ENCODE measurements around the gene FRG2.
"Not testable (repeated sequence)": the region's sequence is repeated elsewhere in the genome, so short reads cannot be mapped to it uniquely, and the experiment has no call there.

Gene FRG2

DNA sequence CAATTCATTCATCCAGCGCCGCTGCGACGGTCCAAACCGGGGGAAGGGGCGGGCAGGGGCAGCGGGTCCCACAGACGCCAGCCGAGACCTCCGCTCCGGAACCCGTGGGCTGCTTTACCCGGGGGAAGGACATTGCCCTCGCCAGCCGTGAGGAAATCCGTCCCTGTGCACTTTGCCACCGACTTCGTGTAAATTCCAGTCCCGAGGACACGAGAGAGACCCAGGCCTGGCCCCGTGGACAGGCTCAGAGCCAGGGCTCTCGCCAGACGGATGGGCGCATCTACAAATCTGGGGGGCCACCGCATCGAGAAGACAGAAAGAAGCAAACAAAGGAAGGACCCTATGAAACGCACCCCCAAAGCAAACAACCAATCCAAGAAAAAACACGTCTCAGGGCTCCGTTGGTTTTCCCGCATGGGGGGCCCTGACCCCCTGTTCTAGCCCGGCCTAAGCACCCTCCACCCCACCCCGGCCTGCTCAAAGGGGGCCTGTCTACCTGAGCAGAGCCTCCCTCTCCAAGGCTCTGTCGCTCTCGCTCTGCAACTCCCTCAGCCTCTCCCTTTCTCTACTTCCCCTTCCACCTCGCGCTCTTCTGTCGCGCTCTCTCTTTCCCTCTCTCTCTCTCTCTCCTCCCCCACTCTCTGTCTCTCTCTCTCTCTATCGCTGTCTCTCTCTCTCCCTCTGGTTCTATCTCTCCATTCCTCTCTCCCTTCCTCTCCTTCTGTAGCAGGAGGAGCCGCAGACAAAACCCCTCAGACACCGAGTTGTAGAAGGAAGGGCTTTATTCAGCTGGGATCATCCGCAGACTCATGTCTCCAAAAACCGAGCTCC is 11.3 kb downstream of the FRG2 start:
- DNase-seq = no peak

DNA sequence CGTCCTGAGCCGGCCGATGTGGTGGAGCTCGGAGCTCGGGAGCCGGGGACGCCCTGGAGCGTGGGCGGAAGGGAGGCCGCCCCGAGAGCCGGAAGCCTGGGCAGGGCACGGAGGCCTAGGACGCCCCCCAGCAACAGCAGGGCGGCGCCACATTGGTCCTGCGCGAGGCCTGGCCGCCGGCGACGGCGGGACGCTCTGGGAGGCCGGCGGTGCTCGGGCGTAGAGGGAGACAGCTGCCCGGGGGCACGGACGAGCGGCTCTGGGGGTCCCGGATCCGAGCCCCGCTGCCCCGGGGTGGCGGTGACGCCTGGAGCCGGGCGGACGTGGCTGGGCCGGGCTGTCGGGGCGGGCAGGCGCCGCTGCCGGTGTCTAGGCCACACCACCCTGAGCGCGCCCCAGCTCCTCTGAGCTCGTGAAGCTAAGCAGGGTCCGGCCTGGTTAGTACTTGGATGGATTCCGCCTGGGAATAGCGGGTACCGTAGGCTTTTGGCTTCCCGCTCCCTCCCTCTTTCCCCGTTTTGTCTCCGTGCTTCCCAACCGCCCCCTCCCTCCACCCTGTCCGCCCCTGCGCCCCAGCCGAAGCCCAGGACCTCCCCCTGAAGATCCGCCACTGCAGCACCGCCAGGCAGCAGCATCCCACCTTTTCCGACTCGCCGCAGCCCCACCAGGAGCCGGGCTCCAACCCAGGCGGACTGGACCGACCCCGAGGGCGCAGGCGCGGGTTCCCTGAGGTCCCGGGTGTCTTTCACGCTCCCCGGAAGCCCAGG is 12.1 kb downstream of the FRG2 start:
- no peak for DNase-seq

- DNase-seq = not testable (repeated sequence)
These were observed 37.1 kb downstream of the FRG2 start for GRCh38 chr4:189989941-189990340.

GRCh38 chr4:189988877-189989431 is 38.1 kb downstream of the FRG2 start:
- DNase-seq = no peak

- DNase-seq = not testable (repeated sequence)
These were observed 41.3 kb downstream of the FRG2 start for GRCh38 chr4:189985651-189986243.

DNA sequence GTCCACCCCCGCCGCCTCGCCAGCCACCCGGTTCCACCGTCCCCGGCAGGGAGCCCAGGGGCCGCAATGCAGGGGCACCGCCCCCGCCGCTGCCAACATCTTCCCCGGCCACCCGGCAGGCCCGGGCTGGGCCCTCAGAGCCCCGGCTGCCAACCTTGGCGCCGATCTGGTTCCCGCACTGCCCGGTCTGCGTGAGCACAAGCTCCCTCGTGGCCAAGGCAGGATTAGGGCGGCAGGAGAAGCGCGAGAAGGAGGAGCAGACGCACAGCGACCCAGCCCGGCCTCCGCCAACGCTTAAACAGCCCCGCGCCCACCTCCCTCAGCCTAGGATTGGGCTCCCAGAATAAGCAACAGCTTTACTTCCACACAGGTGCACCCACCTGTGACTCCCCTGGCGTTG is 42.4 kb downstream of the FRG2 start:
- not testable (repeated sequence) for DNase-seq

GRCh38 chr4:189983916-189984526 is 43.0 kb downstream of the FRG2 start:
- DNase-seq = not testable (repeated sequence)

GRCh38 chr4:189981970-189982369 is 45.1 kb downstream of the FRG2 start:
- DNase-seq = no peak

- DNase-seq = not testable (repeated sequence)
These were observed 46.8 kb downstream of the FRG2 start for GRCh38 chr4:189980292-189980691.

DNA sequence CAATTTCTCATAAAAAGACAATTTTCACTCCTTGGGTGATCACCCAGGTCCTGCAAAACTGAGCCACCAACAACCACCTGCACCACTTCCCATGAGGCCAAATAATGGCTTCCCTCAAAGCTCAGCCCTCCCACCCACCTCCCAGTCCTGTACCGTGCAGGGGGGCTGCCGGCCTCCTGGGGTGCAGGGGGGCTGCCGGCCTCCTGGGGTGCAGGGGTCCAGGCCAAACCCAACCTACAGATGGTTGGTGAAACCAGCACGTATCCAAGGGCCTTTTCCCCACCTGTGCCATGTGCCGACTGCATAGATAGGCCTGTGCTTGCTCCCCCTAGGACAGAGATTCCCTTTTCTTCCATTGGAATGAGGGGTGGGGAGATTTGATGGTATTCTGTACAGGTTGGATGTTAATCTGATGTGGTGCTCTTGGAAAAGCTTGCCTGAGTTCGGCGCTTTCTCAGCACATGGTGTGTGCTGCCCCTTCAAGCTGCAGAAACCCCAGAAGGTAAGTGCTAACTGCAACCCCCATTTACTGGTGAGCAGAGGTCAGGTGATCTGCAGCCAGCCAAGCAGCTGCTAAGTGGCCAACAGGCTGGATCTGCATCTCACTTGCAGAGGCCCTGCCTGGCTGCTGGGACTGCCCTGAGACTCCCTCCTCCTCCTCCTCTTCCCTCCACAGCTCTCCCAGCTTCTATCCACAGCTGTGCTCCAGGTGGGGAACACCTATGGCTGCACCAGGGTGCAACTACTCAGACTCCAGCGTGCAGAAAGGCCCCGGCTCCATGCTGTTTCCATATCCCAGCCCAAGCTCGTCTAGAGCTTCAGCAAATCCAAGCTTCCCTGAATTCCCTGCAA is 47.6 kb downstream of the FRG2 start:
- no peak for DNase-seq

Data from bone marrow (tissue), 2 donors.